Measurements from ENCODE around the gene PSMD6.

PSMD6 gene

GRCh38 chr3:64046996-64047594, 23.8 kb upstream of the PSMD6 start:
- Histone ChIP-seq H3K9me3 (ENCODE audit: control insufficient read depth, low read length) (no peaks in the 10 kb centered on the region), H3K4me3 (ENCODE audit: insufficient read depth in 1 of 2, low read depth in 1 of 2, low read length in 2 of 2) (no peak overlapping the region), H3K27ac (ENCODE audit: low read length, poor library complexity, severe bottlenecking) (no peak overlapping the region), H3K4ac (ENCODE audit: low read depth in 1 of 2, low read length in 2 of 2) (no peak overlapping the region), H3K36me3 (ENCODE audit: control insufficient read depth in 1 of 2, insufficient read depth in 2 of 2, low read depth in 1 of 2, low read length in 2 of 2) (no peaks in the 10 kb centered on the region), H2AFZ (ENCODE audit: low read depth, low read length) (no peak overlapping the region), H2BK12ac (ENCODE audit: low read length in 2 of 2) (no peak overlapping the region), H2BK5ac (ENCODE audit: low read depth, low read length, poor library complexity, severe bottlenecking) (no peak overlapping the region), H2AK5ac (ENCODE audit: low read length, severe bottlenecking) (no peak overlapping the region), H2BK15ac (ENCODE audit: low read depth, poor library complexity, severe bottlenecking) (no peak overlapping the region), H4K8ac (ENCODE audit: low read length) (no peak overlapping the region), H3K79me1 (replicated peaks; ENCODE audit: low read length, poor library complexity, severe bottlenecking) (no peaks in the 10 kb centered on the region), H3K27me3 (ENCODE audit: control insufficient read depth in 1 of 2, insufficient read depth in 1 of 2, low read length in 2 of 2) (peaks cover 0 to 9% of the 10 kb centered on the region in 2 experiments), H3K4me2 (ENCODE audit: low read length, poor library complexity, severe bottlenecking) (no peak overlapping the region), H3K23ac (ENCODE audit: low read length in 2 of 2) (no peak overlapping the region), H3K14ac (ENCODE audit: low read length in 2 of 2) (no peak overlapping the region), H3K4me1 (ENCODE audit: control insufficient read depth, insufficient read depth, low read depth, low read length) (no peaks in the 10 kb centered on the region), H4K91ac (ENCODE audit: low read length) (no peak overlapping the region), H3K18ac (ENCODE audit: low read depth in 1 of 2, low read length in 2 of 2) (no peak overlapping the region), H2BK120ac (ENCODE audit: low read depth, low read length) (no peak overlapping the region), H3K9ac (ENCODE audit: low read length) (no peak overlapping the region)
- no peak for DNase-seq
- WGBS, result 75% methylated on average over 6 of the region's 6 CpGs

DNA sequence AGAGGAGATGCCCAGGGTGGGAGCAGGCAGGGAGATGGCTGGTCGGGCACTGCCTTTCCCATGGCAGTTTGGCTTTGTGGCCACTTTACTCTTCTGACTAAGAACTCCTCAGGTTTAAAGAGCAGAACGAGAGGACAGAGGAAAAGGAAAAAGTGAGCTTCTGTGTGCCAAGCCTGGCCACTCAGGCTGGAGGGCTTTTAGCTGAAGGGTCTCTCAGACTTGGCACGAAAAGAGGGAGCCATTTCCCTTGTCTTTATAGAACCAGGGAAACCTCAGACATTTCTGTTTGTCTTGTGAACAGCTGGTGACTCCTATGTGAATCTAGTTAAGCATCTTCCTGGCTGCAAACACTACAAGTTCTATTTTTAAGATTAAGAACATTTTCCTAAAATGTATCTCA, 23.3 kb upstream of the PSMD6 start:
- H3K9me3 ChIP-seq (ENCODE audit: control insufficient read depth, low read length), result no peaks in the 10 kb centered on the region
- no peak overlapping the region for H3K9ac ChIP-seq (ENCODE audit: low read length)
- no peaks in the 10 kb centered on the region for H3K4me1 ChIP-seq (ENCODE audit: control insufficient read depth, insufficient read depth, low read depth, low read length)
- H4K91ac ChIP-seq (ENCODE audit: low read length), result no peak overlapping the region
- H2BK120ac ChIP-seq (ENCODE audit: low read depth, low read length), result no peak overlapping the region
- no peak overlapping the region for H2BK15ac ChIP-seq (ENCODE audit: low read depth, poor library complexity, severe bottlenecking)
- H3K79me1 ChIP-seq (replicated peaks; ENCODE audit: low read length, poor library complexity, severe bottlenecking), result no peaks in the 10 kb centered on the region
- H3K4me2 ChIP-seq (ENCODE audit: low read length, poor library complexity, severe bottlenecking), result no peak overlapping the region
- H3K36me3 ChIP-seq (ENCODE audit: control insufficient read depth in 1 of 2, insufficient read depth in 2 of 2, low read depth in 1 of 2, low read length in 2 of 2), result no peaks in the 10 kb centered on the region
- no peak overlapping the region for H3K27ac ChIP-seq (ENCODE audit: low read length, poor library complexity, severe bottlenecking)
- H3K4ac ChIP-seq (ENCODE audit: low read depth in 1 of 2, low read length in 2 of 2), result no peak overlapping the region
- H2BK12ac ChIP-seq (ENCODE audit: low read length in 2 of 2), result no peak overlapping the region
- no peak overlapping the region for H3K23ac ChIP-seq (ENCODE audit: low read length in 2 of 2)
- no peak overlapping the region for H3K18ac ChIP-seq (ENCODE audit: low read depth in 1 of 2, low read length in 2 of 2)
- no peak overlapping the region for H2BK5ac ChIP-seq (ENCODE audit: low read depth, low read length, poor library complexity, severe bottlenecking)
- H4K8ac ChIP-seq (ENCODE audit: low read length), result no peak overlapping the region
- H3K27me3 ChIP-seq (ENCODE audit: control insufficient read depth in 1 of 2, insufficient read depth in 1 of 2, low read length in 2 of 2), result peaks cover 0 to 9% of the 10 kb centered on the region in 2 experiments
- H2AK5ac ChIP-seq (ENCODE audit: low read length, severe bottlenecking), result no peak overlapping the region
- no peak overlapping the region for H2AFZ ChIP-seq (ENCODE audit: low read depth, low read length)
- H3K14ac ChIP-seq (ENCODE audit: low read length in 2 of 2), result no peak overlapping the region
- H3K4me3 ChIP-seq (ENCODE audit: insufficient read depth in 1 of 2, low read depth in 1 of 2, low read length in 2 of 2), result no peak overlapping the region
- DNase-seq, result no peak
- 90% methylated on average over 2 of the region's 3 CpGs for WGBS

- Histone ChIP-seq H3K14ac (ENCODE audit: low read length in 2 of 2) (no peak overlapping the region), H3K27me3 (ENCODE audit: control insufficient read depth in 1 of 2, insufficient read depth in 1 of 2, low read length in 2 of 2) (peaks cover 0 to 9% of the 10 kb centered on the region in 2 experiments), H4K91ac (ENCODE audit: low read length) (no peak overlapping the region), H3K4ac (ENCODE audit: low read depth in 1 of 2, low read length in 2 of 2) (no peak overlapping the region), H2AFZ (ENCODE audit: low read depth, low read length) (no peak overlapping the region), H2AK5ac (ENCODE audit: low read length, severe bottlenecking) (no peak overlapping the region), H3K4me1 (ENCODE audit: control insufficient read depth, insufficient read depth, low read depth, low read length) (no peaks in the 10 kb centered on the region), H3K4me3 (ENCODE audit: insufficient read depth in 1 of 2, low read depth in 1 of 2, low read length in 2 of 2) (no peak overlapping the region), H3K18ac (ENCODE audit: low read depth in 1 of 2, low read length in 2 of 2) (no peak overlapping the region), H3K9me3 (ENCODE audit: control insufficient read depth, low read length) (no peaks in the 10 kb centered on the region), H3K9ac (ENCODE audit: low read length) (no peak overlapping the region), H2BK15ac (ENCODE audit: low read depth, poor library complexity, severe bottlenecking) (no peak overlapping the region), H2BK5ac (ENCODE audit: low read depth, low read length, poor library complexity, severe bottlenecking) (no peak overlapping the region), H3K4me2 (ENCODE audit: low read length, poor library complexity, severe bottlenecking) (no peak overlapping the region), H3K79me1 (replicated peaks; ENCODE audit: low read length, poor library complexity, severe bottlenecking) (no peaks in the 10 kb centered on the region), H3K36me3 (ENCODE audit: control insufficient read depth in 1 of 2, insufficient read depth in 2 of 2, low read depth in 1 of 2, low read length in 2 of 2) (no peaks in the 10 kb centered on the region), H2BK120ac (ENCODE audit: low read depth, low read length) (no peak overlapping the region), H4K8ac (ENCODE audit: low read length) (no peak overlapping the region), H3K23ac (ENCODE audit: low read length in 2 of 2) (no peak overlapping the region), H3K27ac (ENCODE audit: low read length, poor library complexity, severe bottlenecking) (no peak overlapping the region), H2BK12ac (ENCODE audit: low read length in 2 of 2) (no peak overlapping the region)
- no peak for DNase-seq
- WGBS, result no CpG with 5 or more reads among the region's 1 CpG
These were observed 19.7 kb upstream of the PSMD6 start for GRCh38 chr3:64042952-64043351.

DNA sequence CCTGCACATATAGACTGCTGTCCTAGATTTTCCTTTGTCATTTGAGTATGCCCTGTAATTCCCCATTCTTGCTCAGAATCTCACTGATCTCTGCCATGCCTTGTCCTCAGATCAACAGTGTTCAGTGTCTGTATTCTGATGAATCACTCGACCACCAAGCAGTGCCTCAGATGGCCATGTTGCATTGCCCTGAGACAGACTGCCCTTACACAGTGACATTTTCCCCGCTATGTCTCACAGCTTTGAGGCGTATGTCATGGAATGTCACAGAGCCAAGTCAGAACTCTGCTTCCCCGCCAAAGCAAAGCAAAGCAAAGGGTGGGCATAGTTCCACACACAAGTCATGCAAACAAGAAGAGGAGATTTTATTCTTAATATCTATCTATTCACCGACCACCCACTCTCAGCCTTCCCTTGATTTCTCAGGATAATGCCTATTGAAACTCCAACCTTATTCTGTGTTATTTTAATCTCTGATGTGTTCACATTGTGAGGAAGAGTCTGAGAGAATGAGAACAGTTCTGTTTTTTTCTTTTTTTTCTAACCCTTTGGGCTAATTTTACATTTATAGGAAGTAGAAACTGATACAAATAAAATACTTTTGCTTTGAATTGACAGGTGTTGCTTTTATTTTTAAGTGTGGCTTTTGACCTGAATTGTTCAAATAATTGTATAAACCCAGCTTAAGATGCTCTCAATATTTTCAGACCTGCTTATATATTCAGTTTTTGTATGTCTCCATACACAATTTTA, 16.9 kb upstream of the PSMD6 start:
- Histone ChIP-seq H3K27ac (ENCODE audit: low read length, poor library complexity, severe bottlenecking) (no peak overlapping the region), H3K79me1 (replicated peaks; ENCODE audit: low read length, poor library complexity, severe bottlenecking) (no peaks in the 10 kb centered on the region), H3K27me3 (ENCODE audit: control insufficient read depth in 1 of 2, insufficient read depth in 1 of 2, low read length in 2 of 2) (no peaks in the 10 kb centered on the region), H3K4me2 (ENCODE audit: low read length, poor library complexity, severe bottlenecking) (no peak overlapping the region), H3K4me3 (ENCODE audit: insufficient read depth in 1 of 2, low read depth in 1 of 2, low read length in 2 of 2) (no peak overlapping the region), H2BK120ac (ENCODE audit: low read depth, low read length) (no peak overlapping the region), H4K8ac (ENCODE audit: low read length) (no peak overlapping the region), H3K36me3 (ENCODE audit: control insufficient read depth in 1 of 2, insufficient read depth in 2 of 2, low read depth in 1 of 2, low read length in 2 of 2) (no peaks in the 10 kb centered on the region), H3K9me3 (ENCODE audit: control insufficient read depth, low read length) (no peaks in the 10 kb centered on the region), H3K23ac (ENCODE audit: low read length in 2 of 2) (no peak overlapping the region), H2BK5ac (ENCODE audit: low read depth, low read length, poor library complexity, severe bottlenecking) (no peak overlapping the region), H2BK12ac (ENCODE audit: low read length in 2 of 2) (peak overlapping the region in 1 of 2 experiments; percentile 37), H2AFZ (ENCODE audit: low read depth, low read length) (no peak overlapping the region), H3K18ac (ENCODE audit: low read depth in 1 of 2, low read length in 2 of 2) (no peak overlapping the region), H2BK15ac (ENCODE audit: low read depth, poor library complexity, severe bottlenecking) (no peak overlapping the region), H2AK5ac (ENCODE audit: low read length, severe bottlenecking) (no peak overlapping the region), H3K14ac (ENCODE audit: low read length in 2 of 2) (peak overlapping the region in 1 of 2 experiments; percentile 71), H3K9ac (ENCODE audit: low read length) (no peak overlapping the region), H3K4me1 (ENCODE audit: control insufficient read depth, insufficient read depth, low read depth, low read length) (no peaks in the 10 kb centered on the region), H3K4ac (ENCODE audit: low read depth in 1 of 2, low read length in 2 of 2) (no peak overlapping the region), H4K91ac (ENCODE audit: low read length) (no peak overlapping the region)
- no peak for DNase-seq
- 80% methylated on average over 4 of the region's 5 CpGs for WGBS

All from mesenchymal stem cell (in vitro differentiated cells and primary cell).